Tibial nerve (tissue), 4 donors: ENCODE results near the gene NAMPT.

Experiments used
- CTCF ChIP-seq, 5 experiments: fragments of 200-600 bp in 3 of 5; fragments of 450-650 bp in 2 of 5; sonication (generic) in 3 of 5; IDR thresholded peaks; one replicate each; pipeline ENCODE4 v1.5.1; 2016 to 2019; ENCODE audit warnings: antibody characterized with exemption in 5 of 5, mild to moderate bottlenecking in 3 of 5, moderate library complexity in 2 of 5
- EP300 ChIP-seq, 2 donors: sonication (generic); formaldehyde crosslinking; IDR thresholded peaks; one replicate each; pipeline ENCODE4 v1.6.1; 2017; ENCODE audit warnings: antibody characterized with exemption in 2 of 2, mild to moderate bottlenecking in 1 of 2

- TF ChIP-seq CTCF (IDR thresholded peaks at IDR 0.05) (no peak), EP300 (IDR thresholded peaks at IDR 0.05) (no peak)
These were observed 30.1 kb upstream of the NAMPT start for GRCh38 chr7:106314875-106315274.
